NCI-H748 (cell line): ENCODE measurements around the gene RAB3C.
"Not testable (repeated sequence)": the region's sequence is repeated elsewhere in the genome, so short reads cannot be mapped to it uniquely, and the experiment has no call there.

Experiments used
- DNase-seq: peaks from one replicate; lab custom pipeline; 2025; ENCODE audit not compliant: unreplicated experiment; lab: John Stamatoyannopoulos, UW

The RAB3C gene

GRCh38 chr5:58582803-58583491, at the start of gene RAB3C:
Gene RAB3C, plus strand, starts transcription at chr5:58583075. Its CDS starts 134 bp downstream, at chr5:58583209.
- DNase-seq: peak; percentile 99

DNA sequence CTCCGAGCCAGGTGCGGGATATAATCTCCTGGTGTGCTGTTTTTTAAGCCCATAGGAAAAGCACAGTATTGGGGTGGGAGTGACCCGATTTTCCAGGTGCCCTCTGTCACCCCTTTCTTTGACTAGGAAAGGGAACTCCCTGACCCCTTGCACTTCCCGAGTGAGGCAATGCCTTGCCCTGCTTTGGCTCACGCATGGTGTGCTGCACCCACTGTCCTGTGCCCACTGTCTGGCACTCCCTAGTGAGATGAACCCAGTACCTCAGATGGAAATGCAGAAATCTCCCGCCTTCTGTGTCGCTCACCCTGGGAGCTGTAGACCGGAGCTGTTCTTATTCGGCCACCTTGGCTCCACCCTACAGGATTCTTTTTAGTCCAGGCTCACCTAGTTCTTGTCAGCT, 40.9 kb upstream of the RAB3C start:
- DNase-seq: not testable (repeated sequence)

DNA sequence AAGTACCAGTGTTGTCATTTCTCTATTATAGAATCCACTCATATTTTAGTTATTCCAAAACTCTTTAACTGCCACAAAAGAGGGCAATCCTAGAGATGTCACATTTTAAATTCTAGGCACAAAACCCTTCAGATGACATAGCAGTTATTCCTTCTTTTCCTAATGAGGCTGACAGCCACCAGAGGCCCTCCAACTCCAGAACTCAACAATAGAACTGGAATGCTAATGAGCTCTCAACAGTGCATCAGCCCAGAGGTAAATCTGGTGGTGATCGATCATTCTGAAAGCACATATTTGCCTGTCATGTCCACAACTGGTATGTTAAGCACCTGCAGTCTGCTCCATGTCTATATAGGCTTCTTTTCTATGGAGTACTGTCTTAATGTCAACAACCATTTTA, 40.2 kb upstream of the RAB3C start:
- no peak for DNase-seq

GRCh38 chr5:58543723-58544122, 39.2 kb upstream of the RAB3C start:
- DNase-seq: no peak

GRCh38 chr5:58544195-58544594, 38.7 kb upstream of the RAB3C start:
- no peak for DNase-seq

- no peak for DNase-seq
Measured at GRCh38 chr5:58544926-58545325, 37.9 kb upstream of the RAB3C start.

DNA sequence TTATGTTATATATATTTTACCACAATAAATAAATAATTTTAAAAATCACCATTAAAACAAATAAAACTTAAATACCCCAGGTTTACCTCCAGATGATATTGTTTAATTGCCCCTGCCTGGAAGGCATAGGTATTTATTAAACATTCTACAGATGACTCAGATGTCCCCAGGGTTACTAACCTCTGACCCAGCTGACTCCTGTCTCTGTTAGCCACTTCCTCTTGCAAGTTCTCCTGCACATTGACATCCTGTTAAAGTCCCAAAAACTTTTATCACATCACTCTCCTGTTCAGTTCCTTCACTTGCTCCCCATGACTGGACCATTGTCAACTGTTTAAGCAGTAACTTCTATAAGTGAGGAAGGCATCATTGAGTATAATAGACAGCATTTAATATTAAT, 37.0 kb upstream of the RAB3C start:
- DNase-seq: no peak

GRCh38 chr5:58548068-58548467, 34.8 kb upstream of the RAB3C start:
- no peak for DNase-seq

GRCh38 chr5:58551492-58551891, 31.4 kb upstream of the RAB3C start:
- DNase-seq: no peak

DNA sequence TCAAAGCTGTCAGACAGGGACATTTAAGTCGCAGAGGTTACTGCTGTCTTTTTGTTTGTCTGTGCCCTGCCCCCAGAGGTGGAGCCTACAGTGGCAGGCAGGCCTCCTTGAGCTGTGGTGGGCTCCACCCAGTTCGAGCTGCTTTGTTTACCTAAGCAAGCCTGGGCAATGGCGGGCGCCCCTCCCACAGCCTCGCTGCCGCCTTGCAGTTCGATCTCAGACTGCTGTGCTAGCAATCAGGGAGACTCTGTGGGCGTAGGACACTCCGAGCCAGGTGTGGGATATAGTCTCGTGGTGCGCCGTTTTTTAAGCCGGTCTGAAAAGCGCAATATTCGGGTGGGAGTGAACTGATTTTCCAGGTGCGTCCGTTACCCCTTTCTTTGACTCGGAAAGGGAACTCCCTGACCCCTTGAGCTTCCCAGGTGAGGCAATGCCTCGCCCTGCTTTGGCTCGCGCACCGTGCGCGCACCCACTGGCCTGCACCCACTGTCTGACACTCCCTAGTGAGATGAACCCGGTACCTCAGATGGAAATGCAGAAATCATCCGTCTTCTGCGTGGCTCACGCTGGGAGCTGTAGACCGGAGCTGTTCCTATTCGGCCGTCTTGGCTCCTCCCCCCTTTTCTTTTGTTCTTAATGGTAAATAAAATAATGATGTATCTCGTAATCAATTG, 25.1 kb upstream of the RAB3C start:
- peak; percentile 60 for DNase-seq

GRCh38 chr5:58563016-58563700, 19.7 kb upstream of the RAB3C start:
- DNase-seq: not testable (repeated sequence)

DNA sequence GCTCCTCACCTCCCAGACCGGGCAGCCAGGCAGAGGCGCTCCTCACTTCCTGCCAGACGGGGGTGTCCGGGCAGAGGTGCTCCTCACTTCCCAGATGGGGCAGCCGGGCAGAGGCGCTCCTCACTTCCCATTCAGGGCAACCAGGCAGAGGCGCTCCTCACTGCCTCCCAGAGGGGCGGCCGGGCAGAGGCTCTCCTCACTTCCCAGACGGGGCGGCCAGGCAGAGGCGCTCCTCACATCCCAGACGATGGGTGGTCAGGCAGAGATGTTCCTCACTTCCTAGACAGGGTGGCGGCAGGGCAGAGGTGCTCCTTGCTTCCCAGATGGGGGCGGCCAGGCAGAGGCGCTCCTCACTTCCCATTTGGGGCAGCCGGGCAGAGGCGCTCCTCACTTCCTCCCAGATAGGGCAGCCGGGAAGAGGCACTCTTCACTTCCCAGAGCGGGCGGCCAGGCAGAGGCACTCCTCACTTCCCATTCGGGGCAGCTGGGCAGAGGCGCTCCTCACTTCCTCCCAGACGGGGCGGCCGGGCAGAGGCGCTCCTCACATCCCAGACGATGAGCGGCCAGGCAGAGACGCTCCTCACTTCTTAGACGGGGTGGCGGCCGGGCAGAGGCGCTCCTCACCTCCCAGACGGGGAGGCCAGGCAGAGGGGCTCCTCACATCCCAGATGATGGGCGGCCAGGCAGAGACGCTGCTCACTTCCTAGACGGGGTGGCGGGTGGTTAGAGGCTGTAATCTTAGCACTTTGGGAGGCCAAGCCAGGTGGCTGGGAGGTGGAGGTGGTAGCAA, 18.6 kb upstream of the RAB3C start:
- DNase-seq: not testable (repeated sequence)

GRCh38 chr5:58565033-58565432, 17.8 kb upstream of the RAB3C start:
- no peak for DNase-seq

DNA sequence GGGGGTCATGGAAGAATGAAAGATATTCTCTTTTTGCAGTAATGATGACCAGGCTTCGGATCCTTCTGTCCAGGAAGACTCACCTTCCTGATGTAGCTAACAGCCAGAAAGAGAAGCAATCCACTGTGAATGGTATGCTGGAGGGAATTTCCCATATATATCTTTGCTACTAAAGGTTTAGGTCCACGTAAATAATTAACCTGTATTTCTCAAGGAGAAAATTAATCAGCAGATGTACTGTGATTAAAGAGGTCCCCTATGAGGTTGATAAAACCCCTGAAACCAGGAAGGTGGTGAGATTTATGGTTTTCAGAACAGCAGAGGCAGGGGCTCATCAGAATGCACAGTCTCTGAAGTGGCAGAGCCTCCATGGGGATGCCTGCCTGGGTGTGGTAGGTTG, 11.4 kb upstream of the RAB3C start:
- DNase-seq: no peak

- DNase-seq: not testable (repeated sequence)
Measured at GRCh38 chr5:58572973-58573372, 9.9 kb upstream of the RAB3C start.

DNA sequence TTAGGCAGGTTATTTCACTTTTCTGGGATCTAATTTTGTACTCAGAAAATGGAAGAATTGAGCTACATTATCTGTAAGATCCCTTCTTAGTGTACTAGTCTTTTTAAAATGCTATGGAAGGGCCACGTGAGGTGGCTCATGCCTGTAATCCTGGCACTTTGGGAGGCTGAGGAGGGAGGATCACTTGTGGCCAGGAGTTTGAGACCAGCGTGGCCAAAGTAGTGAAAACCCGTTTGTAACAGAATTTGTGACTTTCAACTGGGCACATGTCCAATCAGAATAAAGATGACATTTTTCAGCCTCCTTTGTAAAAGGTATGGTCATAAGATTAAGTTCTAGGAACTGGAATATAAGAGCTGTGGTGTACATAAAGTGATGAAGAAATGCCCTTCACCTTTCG, 3.1 kb upstream of the RAB3C start:
- no peak for DNase-seq

GRCh38 chr5:58582019-58582802, 664 bp upstream of the RAB3C start:
- DNase-seq: peak; percentile 91

GRCh38 chr5:58595952-58596351, 13.1 kb downstream of the RAB3C start:
- no peak for DNase-seq

GRCh38 chr5:58598440-58598839, 15.6 kb downstream of the RAB3C start:
- DNase-seq: no peak

- peak; percentile 17 for DNase-seq
Measured at GRCh38 chr5:58599217-58599616, 16.3 kb downstream of the RAB3C start.

GRCh38 chr5:58600613-58601012, 17.7 kb downstream of the RAB3C start:
- not testable (repeated sequence) for DNase-seq
